Fibroblast of lung (primary cell): Measurements from ENCODE around the gene FTO. TPM values are rescaled to one million over a fixed set of nuclear protein-coding genes. Genes with fewer than 3 reads are reported as not detected.

Experiments used
- DNase-seq, 2 donors: peaks; one replicate each; pipeline versions ENCODE4 v3.0.0 to v3.0.0-alpha.2; 2010; ENCODE audit warnings: low read depth in 2 of 2
- H2AFZ ChIP-seq: 2 replicates; pipeline ENCODE4 v1.5.1; 2012; ENCODE audit warnings: low read length, control low read depth, inconsistent platforms
- H3K27ac ChIP-seq: 2 replicates; pipeline ENCODE4 v1.5.1; 2011; ENCODE audit warnings: low read length, control low read depth; ENCODE audit not compliant: insufficient read depth
- H3K27me3 ChIP-seq: 2 replicates; pipeline ENCODE4 v1.5.1; 2011; ENCODE audit warnings: mild to moderate bottlenecking, low read length; ENCODE audit not compliant: control insufficient read depth, insufficient read depth
- H3K36me3 ChIP-seq: 2 replicates; pipeline ENCODE4 v1.5.1; 2011; ENCODE audit warnings: low read length; ENCODE audit not compliant: control insufficient read depth, insufficient read depth
- H3K4me1 ChIP-seq: 2 replicates; pipeline ENCODE4 v1.5.1; 2011; ENCODE audit warnings: low read length; ENCODE audit not compliant: control insufficient read depth, insufficient read depth; ENCODE audit errors: extremely low read depth
- H3K4me2 ChIP-seq: 2 replicates; pipeline ENCODE4 v1.5.1; 2011; ENCODE audit warnings: low read length, control low read depth; ENCODE audit not compliant: insufficient read depth; ENCODE audit errors: extremely low read depth
- H3K4me3 ChIP-seq, 4 experiments: fragments of 200-600 bp in 1 of 4; sonication (generic) in 1 of 4; replicated peaks in 1 of 4; 2 replicates each; pipeline ENCODE4 v1.5.1; 2011 to 2016; ENCODE audit warnings: low read length in 4 of 4, low read depth in 3 of 4, mild to moderate bottlenecking in 3 of 4, control low read depth in 2 of 4, inconsistent platforms in 1 of 4, mixed read lengths in 1 of 4; ENCODE audit not compliant: insufficient read depth in 1 of 4; ENCODE audit errors: control extremely low read depth in 1 of 4
- H3K79me2 ChIP-seq: 2 replicates; pipeline ENCODE4 v1.5.1; 2012; ENCODE audit warnings: mild to moderate bottlenecking, low read length, inconsistent platforms; ENCODE audit not compliant: control insufficient read depth, insufficient read depth
- H3K9ac ChIP-seq: 2 replicates; pipeline ENCODE4 v1.5.1; 2011; ENCODE audit warnings: mild to moderate bottlenecking, low read length, control low read depth; ENCODE audit not compliant: insufficient read depth
- H3K9me3 ChIP-seq: 2 replicates; pipeline ENCODE4 v1.5.1; 2012; ENCODE audit warnings: low read depth, low read length; ENCODE audit not compliant: control insufficient read depth, insufficient read depth
- H4K20me1 ChIP-seq: 2 replicates; pipeline ENCODE4 v1.5.1; 2011; ENCODE audit warnings: low read length; ENCODE audit not compliant: control insufficient read depth, insufficient read depth; ENCODE audit errors: extremely low read depth
- CTCF ChIP-seq, 2 donors: IDR thresholded peaks in 1 of 2; conservative IDR thresholded peaks in 1 of 2; 1 replicate in 1 of 2; 2 replicates in 1 of 2; pipeline ENCODE4 v1.5.1; 2011 to 2012; ENCODE audit warnings: low read length in 2 of 2, control low read depth in 1 of 2, inconsistent platforms in 1 of 2, low read depth in 1 of 2, mild to moderate bottlenecking in 1 of 2
- EZH2 ChIP-seq: IDR thresholded peaks from 2 replicates; pipeline ENCODE4 v1.5.1; 2012; ENCODE audit warnings: low read length, control low read depth, mild to moderate bottlenecking; ENCODE audit errors: missing control alignments
- polyA plus RNA-seq, 2 donors: library from polyadenylated mRNA; depleted of rRNA in 1 of 2; stranded (reverse) in 1 of 2; unstranded in 1 of 2; fragments of >200 nt; gene quantifications; 2 replicates each; pipeline ENCODE4 v1.2.1, GENCODE V29; 2011 to 2012; ENCODE audit warnings: missing spikeins in 1 of 2
- total RNA-seq: library from RNA; depleted of rRNA; stranded (reverse); fragments of >200 nt; gene quantifications from 2 replicates; pipeline ENCODE4 v1.2.1, GENCODE V29; 2014

Gene FTO
- total and polyA plus RNA-seq, 2 donors (not counting 1 experiment from before 2014, with no cell fraction given) = 61.1 to 97.6 TPM

- H3K27ac ChIP-seq = no peak overlapping the region
- no peaks in the 10 kb centered on the region for H3K4me1 ChIP-seq
- TF ChIP-seq CTCF (conservative IDR thresholded peaks at IDR 0.05 in 1 of 2, IDR thresholded peaks at IDR 0.05 in 1 of 2; ENCODE audit: low read depth in 1 of 2, low read length in 2 of 2) (no peak), EZH2 (no peak)
- H3K27me3 ChIP-seq = no peaks in the 10 kb centered on the region
- H3K4me2 ChIP-seq = no peak overlapping the region
- no peaks in the 10 kb centered on the region for H4K20me1 ChIP-seq
- no peak overlapping the region for H2AFZ ChIP-seq
- no peaks in the 10 kb centered on the region for H3K79me2 ChIP-seq
- no peaks in the 10 kb centered on the region for H3K36me3 ChIP-seq
- no peak overlapping the region for H3K9ac ChIP-seq
- H3K4me3 ChIP-seq = no peak overlapping the region
- no peaks in the 10 kb centered on the region for H3K9me3 ChIP-seq
- no peak for DNase-seq
Measured at GRCh38 chr16:54061454-54061853, 357.5 kb downstream of the FTO start.

GRCh38 chr16:54062361-54063278 lies 358.7 kb downstream of the FTO start:
- Histone ChIP-seq H3K4me3 (no peak overlapping the region), H3K4me1 (no peaks in the 10 kb centered on the region), H4K20me1 (no peaks in the 10 kb centered on the region), H2AFZ (no peak overlapping the region), H3K9ac (no peak overlapping the region), H3K36me3 (no peaks in the 10 kb centered on the region), H3K79me2 (no peaks in the 10 kb centered on the region), H3K27me3 (no peaks in the 10 kb centered on the region), H3K27ac (no peak overlapping the region), H3K4me2 (no peak overlapping the region), H3K9me3 (no peaks in the 10 kb centered on the region)
- no peak for DNase-seq
- TF ChIP-seq EZH2 (no peak), CTCF (conservative IDR thresholded peaks at IDR 0.05 in 1 of 2, IDR thresholded peaks at IDR 0.05 in 1 of 2; ENCODE audit: low read depth in 1 of 2, low read length in 2 of 2) (peak in 1 of 2 donors; percentile 27)

DNA sequence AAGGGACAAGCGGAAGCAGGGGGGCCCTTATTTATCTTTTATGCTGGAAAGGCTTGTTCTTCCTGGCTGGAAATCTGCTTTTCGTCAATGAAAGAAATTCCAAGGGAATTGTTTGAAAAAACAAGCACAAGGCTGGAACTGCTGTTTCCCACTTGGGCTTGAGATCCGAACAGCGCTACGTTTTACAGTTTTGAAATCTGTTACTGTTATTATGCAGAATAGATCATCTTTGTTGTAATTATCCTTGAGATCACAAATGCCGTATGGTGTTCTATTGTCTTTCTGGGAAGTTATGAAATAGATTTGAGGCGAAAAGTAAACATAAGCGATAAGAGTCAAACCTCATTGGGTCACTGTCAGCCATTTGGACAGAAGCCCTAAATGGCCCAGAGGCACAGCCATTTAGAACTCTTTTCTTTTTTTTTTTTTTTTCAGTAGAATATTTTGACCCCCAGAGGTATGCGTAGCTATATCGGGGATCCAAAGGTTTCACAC lies 359.4 kb downstream of the FTO start:
- Histone ChIP-seq H4K20me1 (no peaks in the 10 kb centered on the region), H3K4me2 (no peak overlapping the region), H3K9ac (no peak overlapping the region), H3K79me2 (no peaks in the 10 kb centered on the region), H2AFZ (no peak overlapping the region), H3K27ac (no peak overlapping the region), H3K4me1 (no peaks in the 10 kb centered on the region), H3K4me3 (no peak overlapping the region), H3K27me3 (no peaks in the 10 kb centered on the region), H3K36me3 (no peaks in the 10 kb centered on the region), H3K9me3 (no peaks in the 10 kb centered on the region)
- TF ChIP-seq EZH2 (no peak), CTCF (conservative IDR thresholded peaks at IDR 0.05 in 1 of 2, IDR thresholded peaks at IDR 0.05 in 1 of 2; ENCODE audit: low read depth in 1 of 2, low read length in 2 of 2) (no peak)
- DNase-seq = peak in 1 of 2 donors; percentile 42
